Fibroblast of the conjunctiva (primary cell): Measurements from ENCODE around the gene CASP5.
"Not testable (repeated sequence)": the region's sequence is repeated elsewhere in the genome, so short reads cannot be mapped to it uniquely, and the experiment has no call there.

Experiments
- DNase-seq: peaks from one replicate; pipeline ENCODE4 v3.0.0-alpha.2; 2010; ENCODE audit warnings: low read depth

Gene CASP5

DNA sequence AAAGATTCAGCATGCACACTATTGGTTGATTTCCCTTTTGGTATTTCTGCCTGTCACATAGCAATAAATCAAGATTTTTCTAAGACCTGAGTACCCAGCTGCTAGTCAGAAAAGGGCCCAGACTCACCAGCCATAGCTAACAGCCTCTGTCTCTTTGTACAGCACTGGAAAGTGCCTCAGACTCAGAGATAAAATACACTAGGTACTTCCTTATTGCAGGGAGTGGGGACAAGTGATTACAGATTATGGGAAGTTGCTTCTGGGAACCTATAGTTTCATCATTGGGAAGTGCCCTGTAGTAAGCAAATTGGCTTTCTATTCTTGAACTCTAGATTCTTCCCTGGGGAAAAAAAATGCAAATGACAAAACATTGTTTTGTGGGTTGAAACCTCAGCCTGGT is at the start of gene CASP5:
Gene CASP5 (minus strand): TSS at position 166 of the 400 bp plus-strand sequence. CDS start 32 bp downstream, at position 134.
- no peak for DNase-seq

DNA sequence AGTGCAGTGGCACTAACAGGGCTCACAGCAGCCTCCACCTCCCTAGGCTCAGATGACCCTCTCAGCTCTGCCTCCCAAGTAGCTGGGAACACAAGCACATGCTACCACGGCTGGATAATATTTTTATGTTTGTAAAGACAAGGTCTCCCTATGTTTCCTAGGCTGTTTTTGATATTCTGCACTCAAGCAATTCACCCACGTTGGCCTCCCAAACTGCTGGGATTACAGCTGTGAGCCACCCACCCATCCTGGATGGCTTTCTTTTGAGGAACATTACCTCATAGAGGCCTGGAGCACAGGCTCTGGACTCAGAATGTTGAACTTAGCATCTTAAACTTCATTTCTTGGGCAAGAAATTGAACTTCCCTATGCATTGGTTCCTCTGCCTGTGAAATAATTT is 49.1 kb upstream of the CASP5 start:
- not testable (repeated sequence) for DNase-seq

DNA sequence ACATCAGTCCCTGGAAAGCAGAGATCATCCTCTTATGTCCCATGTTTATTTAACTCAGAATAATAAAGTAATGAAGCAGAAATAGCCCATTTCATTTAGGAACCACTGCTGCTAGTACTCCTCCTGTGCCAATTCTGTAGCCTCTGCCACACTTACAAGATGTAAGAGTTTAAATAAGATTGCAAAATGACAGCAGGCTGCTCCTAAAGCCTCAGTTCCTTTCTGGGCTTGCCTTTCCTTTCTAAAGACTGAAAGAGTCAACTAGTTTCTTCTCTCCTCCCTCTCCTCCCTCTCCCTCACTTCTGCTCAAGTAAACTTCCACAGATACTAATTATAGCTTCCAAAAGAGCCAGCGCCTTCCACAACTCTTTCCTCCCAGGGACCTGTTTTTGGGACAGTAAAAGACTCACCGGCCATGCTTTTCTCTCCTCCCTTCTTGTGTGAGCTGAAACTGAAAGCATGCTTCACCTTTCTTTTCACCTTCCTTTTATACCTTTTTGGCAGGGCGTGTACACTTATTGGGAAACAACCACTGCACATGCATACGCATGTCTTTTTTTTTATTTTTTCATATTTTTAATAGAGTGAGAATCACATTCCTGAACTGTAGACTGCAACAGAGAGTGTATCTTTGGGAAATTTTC is 48.2 kb upstream of the CASP5 start:
- no peak for DNase-seq

DNA sequence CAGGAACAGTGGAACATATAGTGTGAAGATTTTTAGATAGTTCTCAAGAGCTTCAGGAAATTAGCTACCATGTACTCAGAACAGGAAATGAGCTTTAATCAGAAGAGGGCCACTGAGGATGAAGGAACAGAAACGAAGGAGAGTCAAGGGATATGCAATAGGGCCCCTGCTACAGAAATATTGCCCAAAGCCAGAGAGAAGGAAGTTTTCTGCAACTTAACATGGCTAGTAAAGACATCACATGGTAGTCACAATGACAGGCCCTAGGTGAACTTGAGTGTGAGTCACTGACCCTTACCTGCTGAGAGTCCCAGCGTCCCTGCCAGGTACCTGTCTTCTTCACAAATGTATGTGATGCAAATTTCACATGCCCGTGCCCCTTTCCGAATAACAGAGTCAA is 47.3 kb upstream of the CASP5 start:
- no peak for DNase-seq

DNA sequence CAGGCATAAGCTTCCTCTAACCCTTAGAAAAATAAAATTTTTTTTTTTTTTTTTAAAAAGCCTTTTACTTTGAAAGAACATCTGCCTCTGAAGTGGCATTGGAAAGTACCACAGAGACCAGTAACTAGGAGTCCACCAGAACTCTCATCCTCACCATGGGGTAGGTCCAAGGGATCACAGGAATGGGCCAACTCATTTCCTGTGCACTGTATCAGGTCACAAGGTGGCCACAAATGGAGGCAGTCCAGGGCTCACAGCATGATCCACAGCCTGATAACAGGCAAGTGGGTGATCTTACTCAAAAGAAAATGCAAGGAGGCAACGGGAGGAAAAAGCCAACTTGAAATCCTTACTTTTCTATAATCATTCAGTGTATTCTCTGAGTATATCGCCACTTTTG is 46.8 kb upstream of the CASP5 start:
- DNase-seq, result not testable (repeated sequence)

DNA sequence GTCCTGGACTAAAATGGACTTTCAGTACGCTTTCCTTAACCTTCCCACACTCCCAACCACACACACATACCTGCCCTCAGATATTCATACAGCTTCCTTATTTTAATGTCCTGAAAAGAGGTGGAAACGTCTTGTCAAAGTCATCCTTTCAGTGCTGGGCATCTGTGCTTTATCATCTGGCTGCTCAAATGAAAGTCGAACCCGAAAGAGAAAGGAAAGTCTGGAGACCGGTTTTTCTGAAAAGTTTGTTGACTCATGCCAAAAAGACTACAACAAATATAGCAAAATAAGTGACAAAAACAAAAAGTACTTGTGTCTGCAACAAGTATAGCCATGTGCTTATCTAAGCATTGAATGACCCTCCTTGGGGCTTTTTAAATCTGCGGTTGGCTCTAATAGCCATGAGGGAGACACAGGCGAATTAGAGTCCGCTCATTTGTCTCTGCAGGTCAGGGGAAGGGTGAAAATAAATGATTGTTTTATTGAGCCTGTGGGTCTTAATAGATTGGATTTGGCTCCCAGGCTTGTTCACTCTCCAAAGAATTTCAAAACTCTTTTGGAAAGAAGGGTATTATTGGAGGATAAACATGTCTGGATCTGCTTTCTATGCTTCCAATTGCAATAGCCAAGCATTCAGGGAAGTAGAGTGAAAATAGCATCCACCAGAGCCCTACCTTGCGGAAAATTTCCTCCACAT is 40.4 kb upstream of the CASP5 start:
- not testable (repeated sequence) for DNase-seq

DNA sequence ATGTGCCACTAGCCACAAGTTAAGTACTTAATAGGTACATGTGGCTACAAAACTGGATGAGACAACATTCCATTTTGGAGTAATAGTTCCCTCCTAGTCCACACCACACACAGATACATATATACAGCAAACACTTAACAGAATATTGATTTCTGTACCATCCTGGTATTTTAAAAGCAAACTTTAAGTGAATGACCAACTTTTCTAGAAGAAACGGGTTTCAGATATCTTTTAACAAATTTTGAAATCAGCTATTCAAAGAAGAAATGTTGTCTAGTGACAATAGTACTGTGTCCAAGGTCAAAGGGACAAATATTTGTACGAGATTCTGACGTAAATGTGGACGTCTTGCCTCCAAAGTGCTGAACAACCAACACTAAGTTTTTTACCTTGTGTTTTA is 34.5 kb upstream of the CASP5 start:
- no peak for DNase-seq

DNA sequence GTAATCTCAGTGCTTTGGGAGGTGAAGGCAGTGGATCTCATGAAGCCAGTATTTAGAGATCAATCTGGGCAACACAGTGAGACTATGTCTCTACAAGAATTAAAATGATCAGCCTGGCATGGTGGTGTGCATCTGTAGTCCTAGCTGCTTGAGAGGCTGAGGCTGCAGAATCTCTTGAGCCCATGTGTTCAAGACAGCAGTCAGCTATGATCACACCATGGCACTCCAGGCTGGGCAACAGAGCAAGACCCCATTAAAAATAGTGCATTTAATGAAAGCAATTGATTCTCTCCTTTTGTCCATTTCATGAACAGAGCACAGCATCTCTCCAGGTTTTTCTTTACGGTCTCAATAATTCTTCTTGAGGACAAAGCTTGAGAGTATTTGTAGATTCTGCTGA is 33.5 kb upstream of the CASP5 start:
- no peak for DNase-seq

DNA sequence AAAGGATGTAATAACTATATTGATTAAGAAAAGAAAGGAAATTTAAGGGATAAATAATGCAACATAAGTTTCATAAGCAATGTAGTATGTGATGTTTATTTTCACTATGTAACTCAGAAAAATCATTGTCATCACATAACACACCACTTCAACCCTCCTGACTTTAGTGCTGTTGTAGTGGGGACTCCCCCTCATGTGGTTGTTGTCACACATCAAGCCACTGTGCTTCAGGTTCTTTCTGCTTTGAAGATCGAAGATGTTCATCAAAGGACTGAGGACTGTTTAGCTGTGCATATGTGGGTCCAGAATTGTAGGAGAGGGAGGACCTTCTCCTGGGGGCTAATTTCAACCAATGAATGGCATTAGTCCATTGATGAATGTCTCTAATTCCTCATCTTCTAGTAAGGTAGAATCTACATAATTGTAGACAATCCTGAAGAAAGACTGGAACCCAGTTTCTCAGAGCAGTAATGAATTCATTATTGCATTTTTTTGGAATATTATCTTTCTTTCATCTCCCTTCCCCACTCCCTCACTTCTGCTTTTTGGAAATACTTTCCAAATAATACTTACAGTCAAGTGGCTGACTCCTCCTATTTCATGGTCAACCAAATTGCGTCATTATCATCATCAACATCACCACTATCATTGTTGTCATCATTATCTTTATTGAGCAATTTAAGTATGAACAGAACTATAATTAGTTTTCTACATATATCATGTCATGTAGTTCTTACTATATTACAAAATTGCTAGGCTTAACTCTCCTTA is 31.9 kb upstream of the CASP5 start:
- DNase-seq, result no peak

DNA sequence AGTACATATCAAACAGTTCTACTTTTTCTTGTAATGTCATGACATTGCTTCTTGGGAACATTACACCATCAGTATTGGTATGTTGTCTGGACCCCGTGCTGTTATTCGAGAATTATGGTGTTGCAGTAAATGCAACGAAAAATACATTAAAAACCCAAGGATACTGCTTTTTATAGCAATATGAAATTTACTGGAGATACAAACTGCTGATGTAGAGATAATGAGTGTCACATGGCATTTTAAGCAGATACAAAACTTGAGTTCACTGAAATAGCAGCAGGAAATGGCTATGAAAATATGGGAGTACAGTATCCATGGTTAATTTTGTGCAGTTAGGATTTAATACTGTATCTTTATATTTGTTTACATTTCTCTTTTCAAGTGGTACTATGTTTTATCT is 29.5 kb upstream of the CASP5 start:
- no peak for DNase-seq

DNA sequence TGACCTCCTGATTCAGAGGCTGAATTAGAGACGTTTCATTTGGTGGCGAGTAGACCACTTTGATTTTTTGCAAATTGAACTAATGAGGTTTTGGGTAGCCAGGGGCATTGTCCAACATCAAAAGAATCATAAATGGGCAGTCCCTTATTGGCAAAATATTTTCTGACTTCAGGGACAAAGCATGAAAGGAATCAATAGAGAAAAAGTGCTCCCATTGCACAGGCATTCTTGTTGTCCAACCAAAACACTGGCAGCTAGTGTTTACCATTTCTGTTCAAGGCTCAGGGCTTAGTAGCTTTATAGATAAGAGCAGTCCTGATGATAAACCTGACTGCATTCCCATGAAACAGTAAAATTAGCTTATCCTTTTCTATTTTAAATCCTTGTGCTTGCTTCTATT is 28.6 kb upstream of the CASP5 start:
- no peak for DNase-seq

DNA sequence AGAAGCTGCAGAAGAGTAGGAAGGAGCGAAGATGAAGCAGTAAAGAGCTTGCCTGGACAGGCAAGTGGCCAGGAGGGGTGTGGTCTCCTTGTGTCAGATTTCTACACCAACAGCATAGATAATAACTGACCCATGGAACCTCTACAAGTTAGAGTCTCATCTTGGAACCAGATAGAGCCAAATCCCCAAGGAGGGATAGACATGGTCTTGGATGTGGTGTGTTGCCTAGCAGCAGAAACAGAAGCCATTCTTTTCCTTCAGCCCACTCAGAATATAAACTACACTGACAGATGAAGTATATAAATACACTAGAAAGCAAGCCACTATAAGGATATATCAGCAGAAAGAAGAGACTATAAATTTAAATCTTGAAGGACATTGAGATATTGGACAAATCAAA is 26.5 kb upstream of the CASP5 start:
- no peak for DNase-seq

DNA sequence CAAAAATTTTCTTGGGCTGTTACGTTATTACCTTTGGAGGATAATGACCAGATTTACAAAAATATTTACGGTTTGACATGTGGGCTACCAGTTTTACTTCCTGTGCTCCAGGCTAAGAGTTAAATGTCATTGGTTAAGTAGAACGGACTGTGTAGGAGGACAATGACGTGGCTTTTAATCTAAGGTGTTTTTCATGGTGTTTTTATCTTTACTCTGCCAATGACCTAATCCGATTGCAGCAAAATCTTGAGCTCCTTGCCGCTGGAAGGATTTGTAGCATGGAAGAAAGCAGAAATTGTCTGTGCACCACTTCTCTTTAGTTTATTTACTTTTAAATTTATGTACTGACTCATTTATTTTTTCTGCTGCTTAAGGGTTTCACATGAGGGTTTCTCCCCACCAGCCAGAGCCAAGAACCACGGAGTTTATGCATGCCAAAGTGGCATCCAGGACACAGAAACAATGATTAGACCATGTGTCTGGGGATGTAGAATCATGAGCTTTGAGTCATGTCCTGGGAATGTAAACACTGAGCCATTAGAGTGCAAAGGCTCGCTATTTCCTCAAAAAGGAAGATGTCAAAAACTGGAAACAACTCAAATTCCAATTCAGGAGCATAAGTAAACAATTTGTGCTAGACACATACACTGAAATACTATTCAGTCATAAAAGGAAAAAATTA is 24.1 kb upstream of the CASP5 start:
- peak; percentile 97 for DNase-seq

DNA sequence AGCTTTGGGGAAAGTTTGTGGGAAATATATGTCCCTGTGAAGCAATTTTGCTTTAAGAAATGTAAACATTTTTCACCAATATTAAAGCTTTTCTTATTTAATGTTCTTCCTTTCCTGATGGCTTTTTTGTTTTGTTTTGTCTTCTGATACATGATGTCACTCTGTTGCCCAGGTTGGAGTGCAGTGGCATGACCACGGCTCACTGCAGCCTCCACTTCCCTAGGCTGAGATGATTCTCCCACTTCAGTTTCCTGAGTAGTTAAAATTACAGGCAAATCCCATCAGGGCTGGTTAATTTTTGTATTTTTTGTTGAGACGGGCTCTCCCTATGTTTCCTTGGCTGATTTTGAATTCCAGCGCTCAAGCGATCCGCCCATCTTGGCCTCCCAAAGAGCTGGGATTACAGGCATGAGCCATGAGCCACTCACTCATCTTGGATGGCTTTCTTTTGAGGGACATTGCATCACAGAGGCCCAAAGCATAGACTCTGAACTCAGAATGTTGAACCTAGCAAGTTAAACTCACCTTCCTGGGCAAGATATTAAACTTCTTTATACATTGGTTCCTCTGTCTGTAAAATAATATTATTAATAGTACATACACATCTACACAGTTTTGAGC is 22.8 kb upstream of the CASP5 start:
- DNase-seq, result peak; percentile 18

DNA sequence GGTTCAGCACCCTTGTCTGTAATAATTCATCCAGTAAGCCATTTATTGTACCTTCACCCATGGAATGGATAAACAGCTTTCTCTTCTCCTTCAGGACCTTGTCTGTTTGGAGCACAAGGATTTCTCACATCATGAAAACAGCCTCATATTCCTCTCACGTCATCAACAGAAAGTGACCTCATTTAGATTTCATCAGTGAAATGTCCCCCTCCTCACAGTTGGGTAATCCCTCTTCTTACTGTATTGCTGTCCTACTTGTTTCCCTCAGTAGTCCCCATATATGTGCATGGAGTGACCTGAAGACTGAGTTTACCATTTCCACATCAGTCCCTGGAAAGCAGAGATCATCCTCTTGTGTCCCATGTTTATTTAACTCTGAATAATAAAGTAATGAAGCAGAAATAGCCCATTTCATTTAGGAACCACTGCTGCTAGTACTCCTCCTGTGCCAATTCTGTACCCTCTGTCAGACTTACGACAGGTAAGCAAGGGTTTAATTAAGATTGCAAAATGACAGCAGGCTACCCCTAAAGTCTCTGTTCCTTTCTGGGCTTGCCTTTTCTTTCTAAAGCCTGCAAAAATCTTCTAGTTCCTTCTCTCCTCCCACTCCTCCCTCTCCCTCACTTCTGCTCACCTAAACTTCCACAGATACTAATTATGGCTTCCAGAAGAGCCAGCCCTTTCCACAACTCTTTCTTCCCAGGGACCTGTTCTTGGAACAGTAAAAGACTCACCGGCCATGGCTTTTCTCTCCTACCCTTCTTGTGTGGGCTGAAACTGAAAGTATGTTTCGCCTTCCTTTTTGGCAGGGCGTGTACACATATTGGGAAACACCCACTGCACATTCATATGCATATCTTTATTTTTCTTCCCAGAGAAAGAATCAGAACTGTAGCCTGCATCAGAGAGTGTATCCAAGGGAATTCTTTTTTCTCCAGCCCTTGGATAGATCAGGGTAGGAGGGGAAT is 21.9 kb upstream of the CASP5 start, which contains the start of gene CARD16:
Gene CARD16 (minus strand): TSS at position 779 of the 968 bp plus-strand sequence. CDS start 38 bp downstream, at position 741.
- DNase-seq, result peak; percentile 52

DNA sequence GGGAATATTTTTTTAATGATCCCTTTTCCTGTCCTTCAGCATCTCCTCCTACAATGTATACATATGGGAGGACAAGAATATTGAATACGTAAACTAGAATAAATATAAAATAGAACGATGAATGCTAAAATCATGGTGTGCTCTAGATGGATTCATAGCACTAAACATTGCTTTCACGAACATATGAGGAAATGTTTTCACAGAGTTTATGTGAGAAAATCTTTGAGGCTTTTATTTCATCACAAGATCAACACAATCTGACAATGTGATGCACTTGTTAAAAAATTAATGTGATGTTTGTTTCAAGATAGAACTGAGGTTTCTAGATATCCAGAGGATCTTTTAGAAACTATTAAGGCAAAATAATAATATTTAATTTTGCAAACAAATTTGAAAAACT is 19.2 kb upstream of the CASP5 start:
- DNase-seq, result no peak

DNA sequence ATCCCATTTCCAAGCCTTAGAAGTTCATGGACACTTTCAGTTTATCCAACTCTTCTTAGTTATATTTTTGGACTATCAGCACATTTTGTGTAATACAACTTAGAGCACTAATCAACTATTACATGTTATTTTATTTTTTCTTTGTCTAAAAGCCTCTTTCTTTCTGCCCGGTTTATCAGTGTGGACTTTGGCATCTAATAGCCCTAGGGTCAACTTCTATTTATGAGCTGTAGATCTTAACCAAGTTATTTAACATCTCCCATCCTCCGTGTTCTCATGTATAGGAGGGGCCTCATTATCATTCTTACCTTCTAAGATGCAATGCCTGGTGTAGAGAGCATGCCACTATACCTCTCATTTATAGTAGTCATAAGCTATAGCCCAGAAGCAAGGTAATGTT is 17.7 kb upstream of the CASP5 start:
- no peak for DNase-seq

DNA sequence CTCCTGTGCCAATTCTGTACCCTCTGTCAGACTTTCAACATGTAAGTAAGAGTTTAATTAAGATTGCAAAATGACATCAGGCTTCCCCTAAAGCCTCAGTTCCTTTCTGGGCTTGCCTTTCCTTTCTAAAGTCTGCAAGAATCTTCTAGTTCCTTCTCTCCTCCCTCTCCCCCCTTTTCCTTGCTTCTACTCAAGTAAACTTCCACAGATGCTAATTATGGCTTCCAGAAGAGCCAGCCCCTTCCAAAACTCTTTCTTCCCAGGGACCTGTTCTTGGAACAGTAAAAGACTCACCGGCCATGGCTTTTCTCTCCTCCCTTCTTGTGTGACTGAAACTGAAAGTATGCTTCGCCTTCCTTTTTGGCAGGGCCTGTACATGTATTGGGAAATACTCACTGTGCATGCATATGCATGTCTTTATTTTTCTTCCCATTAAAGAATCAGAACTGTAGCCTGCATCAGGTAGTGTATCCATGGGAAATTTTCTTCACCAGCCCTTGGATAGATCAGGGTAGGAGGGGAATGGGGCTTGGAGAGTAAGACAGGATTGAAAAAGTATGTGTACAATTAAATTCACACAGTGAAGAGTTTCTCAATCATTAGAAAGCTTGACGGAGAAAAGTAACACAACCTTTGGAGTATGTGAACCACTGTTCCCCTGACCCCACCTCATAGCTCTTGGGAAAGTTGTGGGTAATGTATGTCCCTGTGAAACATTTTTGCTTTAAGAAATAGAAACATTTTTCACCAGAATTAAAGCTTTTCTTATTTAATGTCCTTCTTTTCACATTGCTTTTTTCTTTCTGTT is 12.0 kb upstream of the CASP5 start, which contains the start of gene CASP1:
Gene CASP1 (minus strand): TSS at position 332 of the 808 bp plus-strand sequence. CDS start 31 bp downstream, at position 301.
- peak; percentile 72 for DNase-seq

DNA sequence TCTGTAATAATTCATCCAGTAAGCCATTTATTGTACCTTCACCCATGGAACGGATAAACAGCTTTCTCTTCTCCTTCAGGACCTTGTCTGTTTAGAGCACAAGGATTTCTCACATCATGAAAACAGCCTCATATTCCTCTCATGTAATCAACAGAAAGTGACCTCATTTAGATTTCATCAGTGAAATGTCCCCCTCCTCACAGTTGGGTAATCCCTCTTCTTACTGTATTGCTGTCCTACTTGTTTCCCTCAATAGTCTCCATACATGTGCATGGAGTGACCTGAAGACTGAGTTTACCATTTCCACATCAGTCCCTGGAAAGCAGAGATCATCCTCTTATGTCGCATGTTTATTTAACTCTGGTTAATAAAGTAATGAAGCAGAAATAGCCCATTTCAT is 11.4 kb upstream of the CASP5 start:
- not testable (repeated sequence) for DNase-seq

DNA sequence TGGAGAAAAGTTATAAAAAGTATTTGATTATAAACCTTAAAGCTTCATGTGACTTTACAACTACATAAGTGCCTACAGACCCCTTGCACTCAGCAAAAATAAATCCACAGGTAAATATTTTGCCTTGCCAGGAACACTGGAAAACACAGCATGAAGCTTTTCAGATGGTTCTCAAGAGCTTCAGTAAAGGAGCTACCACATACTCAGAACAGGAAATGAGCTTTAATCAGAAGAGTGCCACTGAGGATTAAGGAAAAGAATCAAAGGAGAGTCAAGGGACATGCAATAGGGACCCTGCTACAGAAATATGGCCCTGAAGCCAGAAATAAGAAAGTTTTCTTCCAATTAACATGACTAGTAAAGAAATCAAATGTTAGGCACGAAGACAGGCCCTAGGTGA is 10.8 kb upstream of the CASP5 start:
- no peak for DNase-seq
